DOHH2 (cell line): ENCODE results near the gene BCO2.

Experiments
- EZH2phosphoT487 ChIP-seq: fragments of 200-600 bp; sonication (generic); IDR thresholded peaks from 2 replicates; pipeline ENCODE4 v1.6.1; 2017; ENCODE audit warnings: borderline replicate concordance, mild to moderate bottlenecking, antibody characterized with exemption, low read length, moderate library complexity, mixed read lengths
- TF ChIP-seq, protein P1 (sequence below): fragments of 200-600 bp; sonication (generic); IDR thresholded peaks from one replicate; pipeline ENCODE4 v1.5.1; 2014; ENCODE audit warnings: antibody characterized with exemption, mild to moderate bottlenecking, low read depth, low read length; ENCODE audit not compliant: poor library complexity, severe bottlenecking

DNA sequence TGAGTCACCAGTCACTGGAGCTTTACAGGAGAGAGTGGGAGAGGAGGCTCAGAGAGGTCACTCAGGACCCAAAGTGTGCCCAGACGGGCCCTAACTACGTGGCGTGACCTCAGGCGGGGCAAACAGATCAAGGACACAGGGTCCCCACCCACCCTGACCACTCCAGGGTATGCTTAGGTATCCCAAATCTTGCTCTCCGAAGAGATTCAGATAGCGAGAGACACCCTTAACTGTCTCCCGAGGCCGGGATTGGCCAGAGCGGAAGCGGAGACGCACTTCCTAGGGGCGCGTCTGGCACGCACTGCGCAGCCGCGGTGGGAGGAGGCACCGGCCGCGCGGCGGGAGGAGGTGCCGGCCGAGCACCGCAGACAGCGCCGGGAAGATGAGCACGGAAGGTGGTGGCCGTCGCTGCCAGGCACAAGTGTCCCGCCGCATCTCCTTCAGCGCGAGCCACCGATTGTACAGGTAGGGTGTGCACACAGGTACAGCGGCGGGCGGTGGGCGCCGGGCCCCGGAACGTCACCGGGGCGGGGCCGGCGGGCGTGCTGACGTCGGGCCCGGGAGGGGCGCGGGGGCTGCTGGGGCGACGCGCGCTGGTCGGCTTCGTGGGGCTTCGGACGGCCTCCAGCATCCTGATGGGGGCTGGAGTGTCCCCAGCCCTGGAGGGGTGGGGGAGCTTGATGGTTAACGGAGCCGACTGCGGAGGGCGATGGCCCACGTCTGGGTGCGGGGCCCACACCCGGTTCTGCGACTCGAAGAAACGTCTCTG is 50.9 kb downstream of the BCO2 start, which contains the start of gene PTS:
- TF ChIP-seq, protein P1, sequence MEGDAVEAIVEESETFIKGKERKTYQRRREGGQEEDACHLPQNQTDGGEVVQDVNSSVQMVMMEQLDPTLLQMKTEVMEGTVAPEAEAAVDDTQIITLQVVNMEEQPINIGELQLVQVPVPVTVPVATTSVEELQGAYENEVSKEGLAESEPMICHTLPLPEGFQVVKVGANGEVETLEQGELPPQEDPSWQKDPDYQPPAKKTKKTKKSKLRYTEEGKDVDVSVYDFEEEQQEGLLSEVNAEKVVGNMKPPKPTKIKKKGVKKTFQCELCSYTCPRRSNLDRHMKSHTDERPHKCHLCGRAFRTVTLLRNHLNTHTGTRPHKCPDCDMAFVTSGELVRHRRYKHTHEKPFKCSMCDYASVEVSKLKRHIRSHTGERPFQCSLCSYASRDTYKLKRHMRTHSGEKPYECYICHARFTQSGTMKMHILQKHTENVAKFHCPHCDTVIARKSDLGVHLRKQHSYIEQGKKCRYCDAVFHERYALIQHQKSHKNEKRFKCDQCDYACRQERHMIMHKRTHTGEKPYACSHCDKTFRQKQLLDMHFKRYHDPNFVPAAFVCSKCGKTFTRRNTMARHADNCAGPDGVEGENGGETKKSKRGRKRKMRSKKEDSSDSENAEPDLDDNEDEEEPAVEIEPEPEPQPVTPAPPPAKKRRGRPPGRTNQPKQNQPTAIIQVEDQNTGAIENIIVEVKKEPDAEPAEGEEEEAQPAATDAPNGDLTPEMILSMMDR, result no peak
- no peak for TF ChIP-seq EZH2phosphoT487
